OCI-LY3 (cell line): ENCODE measurements around the gene RALY.

Experiments
- H2AFZ ChIP-seq: fragments of 200-600, 300-600 bp; shearing (Covaris generic); 2 replicates; pipeline ENCODE4 v1.6.0; 2014; ENCODE audit warnings: antibody characterized with exemption, low read depth, low read length
- H3K27ac ChIP-seq: fragments of 200-600, 300-600 bp; sonication (generic); 2 replicates; pipeline ENCODE4 v1.5.1; 2014; ENCODE audit warnings: mild to moderate bottlenecking, low read length, moderate library complexity, mixed read lengths
- H3K27me3 ChIP-seq: fragments of 200-600, 300-600 bp; sonication (generic); 2 replicates; pipeline ENCODE4 v1.6.1; 2014; ENCODE audit warnings: low read depth, low read length, mixed read lengths
- H3K36me3 ChIP-seq: fragments of 200-600, 300-600 bp; sonication (generic); replicated peaks from 2 replicates; pipeline ENCODE3; 2014; ENCODE audit warnings: low read depth, low read length, mixed read lengths
- H3K4me1 ChIP-seq: fragments of 300-600, 200-600 bp; sonication (generic); 2 replicates; pipeline ENCODE4 v1.6.1; 2014; ENCODE audit warnings: low read length, mixed read lengths
- H3K4me2 ChIP-seq: fragments of 200-600, 300-600 bp; sonication (generic); 2 replicates; pipeline ENCODE4 v1.6.1; 2014; ENCODE audit warnings: low read length, mixed read lengths
- H3K4me3 ChIP-seq: fragments of 300-600, 200-600 bp; sonication (generic); 2 replicates; pipeline ENCODE4 v1.5.1; 2014; ENCODE audit warnings: antibody characterized with exemption, mild to moderate bottlenecking, low read length, moderate library complexity
- H3K79me2 ChIP-seq: fragments of 300-600, 200-600 bp; shearing (Covaris generic); 2 replicates; pipeline ENCODE4 v1.6.1; 2014; ENCODE audit warnings: mild to moderate bottlenecking, low read length, mixed read lengths
- H3K9ac ChIP-seq: fragments of 300-600, 200-600 bp; shearing (Covaris generic); 2 replicates; pipeline ENCODE4 v1.6.0; 2014; ENCODE audit warnings: mild to moderate bottlenecking, low read length, moderate library complexity
- H3K9me3 ChIP-seq: fragments of 200-600, 300-600 bp; shearing (Covaris generic); 2 replicates; pipeline ENCODE4 v1.6.1; 2014; ENCODE audit warnings: low read length, mixed read lengths; ENCODE audit not compliant: insufficient read depth
- H4K20me1 ChIP-seq: fragments of 200-600, 300-600 bp; sonication (generic); 2 replicates; pipeline ENCODE4 v1.6.1; 2016; ENCODE audit warnings: low read length, mixed read lengths; ENCODE audit not compliant: insufficient read depth
- CTCF ChIP-seq: fragments of 200-600, 300-600 bp; sonication (generic); IDR thresholded peaks from 2 replicates; pipeline ENCODE4 v1.5.1; 2014; ENCODE audit warnings: antibody characterized with exemption, low read length, low read depth
- EZH2phosphoT487 ChIP-seq: fragments of 200-600 bp; shearing (Covaris generic); IDR thresholded peaks from 2 replicates; pipeline ENCODE4 v1.6.1; 2018; ENCODE audit warnings: antibody characterized with exemption, mixed run types, low read depth

RALY gene

GRCh38 chr20:33948480-33948879, 45.2 kb upstream of the RALY start:
- no peak overlapping the region for H3K4me3 ChIP-seq
- no peak overlapping the region for H3K4me2 ChIP-seq
- H3K9me3 ChIP-seq = peaks cover 22% of the 10 kb centered on the region
- H2AFZ ChIP-seq = no peak overlapping the region
- H3K9ac ChIP-seq = no peak overlapping the region
- H4K20me1 ChIP-seq = no peaks in the 10 kb centered on the region
- H3K27ac ChIP-seq = peak overlapping the region; percentile 23; the same call in 1 of the 2 replicates
- H3K36me3 ChIP-seq = peaks cover 19% of the 10 kb centered on the region
- no peaks in the 10 kb centered on the region for H3K79me2 ChIP-seq
- no peaks in the 10 kb centered on the region for H3K27me3 ChIP-seq
- peaks cover 12% of the 10 kb centered on the region for H3K4me1 ChIP-seq
- TF ChIP-seq CTCF (no peak), EZH2phosphoT487 (no peak)

- no peak overlapping the region for H3K27ac ChIP-seq
- no peaks in the 10 kb centered on the region for H4K20me1 ChIP-seq
- no peaks in the 10 kb centered on the region for H3K27me3 ChIP-seq
- H3K4me2 ChIP-seq = no peak overlapping the region
- peaks cover 22% of the 10 kb centered on the region for H3K9me3 ChIP-seq
- no peak overlapping the region for H3K9ac ChIP-seq
- no peak for TF ChIP-seq CTCF
- TF ChIP-seq EZH2phosphoT487 = no peak
- no peaks in the 10 kb centered on the region for H3K79me2 ChIP-seq
- no peak overlapping the region for H3K4me3 ChIP-seq
- H3K4me1 ChIP-seq = peaks cover 12% of the 10 kb centered on the region
- no peak overlapping the region for H2AFZ ChIP-seq
- H3K36me3 ChIP-seq = peaks cover 19% of the 10 kb centered on the region
Measured at GRCh38 chr20:33951171-33951570, 42.5 kb upstream of the RALY start.

GRCh38 chr20:33954504-33954903, 39.2 kb upstream of the RALY start:
- TF ChIP-seq CTCF (no peak), EZH2phosphoT487 (no peak)
- H3K9ac ChIP-seq = no peak overlapping the region
- no peak overlapping the region for H2AFZ ChIP-seq
- H3K27ac ChIP-seq = no peak overlapping the region
- H3K79me2 ChIP-seq = no peaks in the 10 kb centered on the region
- no peak overlapping the region for H3K4me2 ChIP-seq
- H3K36me3 ChIP-seq = peaks cover 2% of the 10 kb centered on the region
- H3K4me1 ChIP-seq = no peaks in the 10 kb centered on the region
- no peak overlapping the region for H3K4me3 ChIP-seq
- no peaks in the 10 kb centered on the region for H4K20me1 ChIP-seq
- no peaks in the 10 kb centered on the region for H3K27me3 ChIP-seq
- H3K9me3 ChIP-seq = peaks cover 3% of the 10 kb centered on the region

- no peaks in the 10 kb centered on the region for H3K36me3 ChIP-seq
- no peak overlapping the region for H3K27ac ChIP-seq
- no peak overlapping the region for H3K4me2 ChIP-seq
- no peaks in the 10 kb centered on the region for H4K20me1 ChIP-seq
- H3K9me3 ChIP-seq = no peaks in the 10 kb centered on the region
- no peak overlapping the region for H3K4me3 ChIP-seq
- H3K4me1 ChIP-seq = no peaks in the 10 kb centered on the region
- H3K9ac ChIP-seq = no peak overlapping the region
- H3K27me3 ChIP-seq = no peaks in the 10 kb centered on the region
- TF ChIP-seq EZH2phosphoT487 = no peak
- TF ChIP-seq CTCF = no peak
- H3K79me2 ChIP-seq = no peaks in the 10 kb centered on the region
- H2AFZ ChIP-seq = no peak overlapping the region
Measured at GRCh38 chr20:33963751-33964150, 30.0 kb upstream of the RALY start.
